HepG2 (cell line): ENCODE data around the gene FGF14. TPM values are rescaled to one million over a fixed set of nuclear protein-coding genes. Genes with fewer than 3 reads are reported as not detected.

Experiments used
- ELF3 ChIP-seq: IDR thresholded peaks from 2 replicates; pipeline ENCODE4 v1.6.1; 2016; ENCODE audit warnings: missing genetic modification reagents, missing compliant biosample characterization
- ETV5 ChIP-seq: IDR thresholded peaks from 2 replicates; pipeline ENCODE4 v1.6.1; 2018; ENCODE audit warnings: missing biosample characterization, missing genetic modification reagents, inconsistent platforms, borderline replicate concordance
- FOSL2 ChIP-seq: sonication (generic); formaldehyde crosslinking; IDR thresholded peaks from 2 replicates; pipeline ENCODE4 v1.4.0; 2020; ENCODE audit warnings: missing genetic modification reagents
- MED13 ChIP-seq: sonication (generic); formaldehyde crosslinking; IDR thresholded peaks from 2 replicates; pipeline ENCODE4 v1.5.0; 2020; ENCODE audit warnings: missing genetic modification reagents
- NRL ChIP-seq: sonication (generic); formaldehyde crosslinking; IDR thresholded peaks from 2 replicates; pipeline ENCODE4 v1.5.0; 2020; ENCODE audit warnings: missing genetic modification reagents, mild to moderate bottlenecking, moderate library complexity, borderline replicate concordance
- PRPF4 ChIP-seq: fragments of 200-400 bp; formaldehyde crosslinking; IDR thresholded peaks from 2 replicates; pipeline ENCODE4 v1.6.1; 2016; ENCODE audit warnings: low read length, low read depth; ENCODE audit not compliant: poor library complexity, severe bottlenecking
- RFXANK ChIP-seq: IDR thresholded peaks from 2 replicates; pipeline ENCODE4 v1.6.1; 2016
- RNF2 ChIP-seq: fragments of 450-650 bp; conservative IDR thresholded peaks from 2 replicates; pipeline ENCODE4 v1.6.1; 2016; ENCODE audit warnings: low read depth
- SALL2 ChIP-seq: sonication (generic); formaldehyde crosslinking; IDR thresholded peaks from 2 replicates; pipeline ENCODE4 v1.8.1; 2023; ENCODE audit warnings: mild to moderate bottlenecking, missing genetic modification reagents, inconsistent platforms
- SRY ChIP-seq: sonication (generic); formaldehyde crosslinking; IDR thresholded peaks from 2 replicates; pipeline ENCODE4 v1.8.0; 2022; ENCODE audit warnings: mild to moderate bottlenecking, missing genetic modification reagents
- ZFP36L2 ChIP-seq: sonication (generic); formaldehyde crosslinking; IDR thresholded peaks from 2 replicates; pipeline ENCODE4 v1.4.0; 2020; ENCODE audit warnings: missing genetic modification reagents
- ZMYM4 ChIP-seq: sonication (generic); formaldehyde crosslinking; IDR thresholded peaks from 2 replicates; pipeline ENCODE4 v1.8.1; 2023; ENCODE audit warnings: mild to moderate bottlenecking, missing genetic modification reagents
- ZNF329 ChIP-seq: sonication (generic); formaldehyde crosslinking; IDR thresholded peaks from 2 replicates; pipeline ENCODE4 v1.9.0; 2021; ENCODE audit warnings: low read depth, mild to moderate bottlenecking, missing genetic modification reagents
- ZNF362 ChIP-seq: sonication (generic); formaldehyde crosslinking; IDR thresholded peaks from 2 replicates; pipeline ENCODE4 v1.4.0; 2020; ENCODE audit warnings: missing genetic modification reagents, mild to moderate bottlenecking, borderline replicate concordance
- ZNF382 ChIP-seq: sonication (generic); formaldehyde crosslinking; IDR thresholded peaks from 2 replicates; pipeline ENCODE4 v1.5.0; 2020; ENCODE audit warnings: missing genetic modification reagents, mild to moderate bottlenecking, borderline replicate concordance
- ZNF564 ChIP-seq: sonication (generic); formaldehyde crosslinking; IDR thresholded peaks from 2 replicates; pipeline ENCODE4 v1.8.1; 2023; ENCODE audit warnings: mild to moderate bottlenecking, missing genetic modification reagents
- polyA plus RNA-seq, 8 experiments: library from polyadenylated mRNA; depleted of rRNA in 3 of 8; stranded (reverse) in 7 of 8; unstranded in 1 of 8; fragments of >200 nt; fragmentation: Illumina TruSeq in 4 of 8; extraction: Trizol in 4 of 8; gene quantifications; 2 replicates each; pipeline versions ENCODE4 v1.2.1 to v1.2.3, GENCODE V29; 2011 to 2016; ENCODE audit warnings: low read depth in 4 of 8, missing spikeins in 1 of 8, mixed read lengths in 1 of 8; ENCODE audit not compliant: insufficient read depth in 1 of 8
- total RNA-seq, 5 experiments: library from RNA; depleted of rRNA; stranded (reverse); fragments of >200 nt; fragmentation: Illumina TruSeq; extraction: Trizol; gene quantifications; 2 replicates each; pipeline ENCODE4 v1.2.3, GENCODE V29; 2016; ENCODE audit warnings: low read depth in 1 of 5
- TF ChIP-seq, protein P1 (sequence below): sonication (generic); formaldehyde crosslinking; conservative IDR thresholded peaks from 2 replicates; pipeline ENCODE4 v1.4.0; 2020; ENCODE audit warnings: mild to moderate bottlenecking, missing genetic modification reagents, moderate library complexity
- TF ChIP-seq, protein P2 (sequence below), 2 experiments: fragments of 450-650 bp in 1 of 2; sonication (generic) in 1 of 2; formaldehyde crosslinking in 1 of 2; IDR thresholded peaks; 2 replicates each; pipeline versions ENCODE4 v1.6.1 to v1.8.0; 2016 to 2022; ENCODE audit warnings: antibody characterized with exemption in 1 of 2, mild to moderate bottlenecking in 1 of 2, missing genetic modification reagents in 1 of 2

Gene FGF14
- total and polyA plus RNA-seq, 2 of the 13 experiments (the other 11 are each of a cell fraction or from before 2014, with no cell fraction given), result not detected

DNA sequence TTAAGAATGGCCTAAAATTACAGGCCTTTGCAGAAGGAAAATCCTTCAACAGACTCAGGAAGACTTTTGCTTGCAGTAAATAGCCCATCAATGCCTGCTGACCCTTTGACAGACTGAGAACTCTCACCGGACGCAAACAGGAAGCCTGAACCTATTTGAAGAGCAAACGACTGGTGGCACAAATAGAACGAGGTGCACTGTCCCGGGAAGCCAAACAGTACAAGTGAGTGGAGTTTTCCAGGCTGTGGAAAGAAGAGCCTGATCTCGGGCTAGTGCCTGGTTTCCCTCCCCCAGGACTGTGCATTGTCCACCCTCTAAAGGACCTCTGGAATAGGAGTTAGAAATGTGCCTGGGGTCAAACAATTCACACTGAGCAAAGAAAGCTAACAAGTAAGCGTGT lies 165.5 kb downstream of the FGF14 start (continued):
- TF ChIP-seq, protein P1, sequence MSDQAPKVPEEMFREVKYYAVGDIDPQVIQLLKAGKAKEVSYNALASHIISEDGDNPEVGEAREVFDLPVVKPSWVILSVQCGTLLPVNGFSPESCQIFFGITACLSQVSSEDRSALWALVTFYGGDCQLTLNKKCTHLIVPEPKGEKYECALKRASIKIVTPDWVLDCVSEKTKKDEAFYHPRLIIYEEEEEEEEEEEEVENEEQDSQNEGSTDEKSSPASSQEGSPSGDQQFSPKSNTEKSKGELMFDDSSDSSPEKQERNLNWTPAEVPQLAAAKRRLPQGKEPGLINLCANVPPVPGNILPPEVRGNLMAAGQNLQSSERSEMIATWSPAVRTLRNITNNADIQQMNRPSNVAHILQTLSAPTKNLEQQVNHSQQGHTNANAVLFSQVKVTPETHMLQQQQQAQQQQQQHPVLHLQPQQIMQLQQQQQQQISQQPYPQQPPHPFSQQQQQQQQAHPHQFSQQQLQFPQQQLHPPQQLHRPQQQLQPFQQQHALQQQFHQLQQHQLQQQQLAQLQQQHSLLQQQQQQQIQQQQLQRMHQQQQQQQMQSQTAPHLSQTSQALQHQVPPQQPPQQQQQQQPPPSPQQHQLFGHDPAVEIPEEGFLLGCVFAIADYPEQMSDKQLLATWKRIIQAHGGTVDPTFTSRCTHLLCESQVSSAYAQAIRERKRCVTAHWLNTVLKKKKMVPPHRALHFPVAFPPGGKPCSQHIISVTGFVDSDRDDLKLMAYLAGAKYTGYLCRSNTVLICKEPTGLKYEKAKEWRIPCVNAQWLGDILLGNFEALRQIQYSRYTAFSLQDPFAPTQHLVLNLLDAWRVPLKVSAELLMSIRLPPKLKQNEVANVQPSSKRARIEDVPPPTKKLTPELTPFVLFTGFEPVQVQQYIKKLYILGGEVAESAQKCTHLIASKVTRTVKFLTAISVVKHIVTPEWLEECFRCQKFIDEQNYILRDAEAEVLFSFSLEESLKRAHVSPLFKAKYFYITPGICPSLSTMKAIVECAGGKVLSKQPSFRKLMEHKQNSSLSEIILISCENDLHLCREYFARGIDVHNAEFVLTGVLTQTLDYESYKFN, result 0 out of 2 replicates have a peak, but pooled peaks have one; percentile 31
- TF ChIP-seq ZNF362 (CRISPR knock-in tag) (no peak), PRPF4 (no peak), RFXANK (CRISPR knock-in tag) (no peak), SRY (CRISPR knock-in tag) (no peak), ELF3 (CRISPR knock-in tag) (no peak), NRL (CRISPR knock-in tag) (no peak), RNF2 (no peak), MED13 (CRISPR knock-in tag) (no peak), ETV5 (CRISPR knock-in tag) (peak; percentile 42; the same call in 1 of the 2 replicates), ZNF329 (CRISPR knock-in tag) (no peak), ZNF564 (CRISPR knock-in tag) (no peak), ZMYM4 (CRISPR knock-in tag) (0 out of 2 replicates have a peak, but pooled peaks have one; percentile 8), ZNF382 (CRISPR knock-in tag) (no peak), ZFP36L2 (CRISPR knock-in tag) (no peak), SALL2 (no peak), FOSL2 (CRISPR knock-in tag) (no peak)
- TF ChIP-seq, protein P2, sequence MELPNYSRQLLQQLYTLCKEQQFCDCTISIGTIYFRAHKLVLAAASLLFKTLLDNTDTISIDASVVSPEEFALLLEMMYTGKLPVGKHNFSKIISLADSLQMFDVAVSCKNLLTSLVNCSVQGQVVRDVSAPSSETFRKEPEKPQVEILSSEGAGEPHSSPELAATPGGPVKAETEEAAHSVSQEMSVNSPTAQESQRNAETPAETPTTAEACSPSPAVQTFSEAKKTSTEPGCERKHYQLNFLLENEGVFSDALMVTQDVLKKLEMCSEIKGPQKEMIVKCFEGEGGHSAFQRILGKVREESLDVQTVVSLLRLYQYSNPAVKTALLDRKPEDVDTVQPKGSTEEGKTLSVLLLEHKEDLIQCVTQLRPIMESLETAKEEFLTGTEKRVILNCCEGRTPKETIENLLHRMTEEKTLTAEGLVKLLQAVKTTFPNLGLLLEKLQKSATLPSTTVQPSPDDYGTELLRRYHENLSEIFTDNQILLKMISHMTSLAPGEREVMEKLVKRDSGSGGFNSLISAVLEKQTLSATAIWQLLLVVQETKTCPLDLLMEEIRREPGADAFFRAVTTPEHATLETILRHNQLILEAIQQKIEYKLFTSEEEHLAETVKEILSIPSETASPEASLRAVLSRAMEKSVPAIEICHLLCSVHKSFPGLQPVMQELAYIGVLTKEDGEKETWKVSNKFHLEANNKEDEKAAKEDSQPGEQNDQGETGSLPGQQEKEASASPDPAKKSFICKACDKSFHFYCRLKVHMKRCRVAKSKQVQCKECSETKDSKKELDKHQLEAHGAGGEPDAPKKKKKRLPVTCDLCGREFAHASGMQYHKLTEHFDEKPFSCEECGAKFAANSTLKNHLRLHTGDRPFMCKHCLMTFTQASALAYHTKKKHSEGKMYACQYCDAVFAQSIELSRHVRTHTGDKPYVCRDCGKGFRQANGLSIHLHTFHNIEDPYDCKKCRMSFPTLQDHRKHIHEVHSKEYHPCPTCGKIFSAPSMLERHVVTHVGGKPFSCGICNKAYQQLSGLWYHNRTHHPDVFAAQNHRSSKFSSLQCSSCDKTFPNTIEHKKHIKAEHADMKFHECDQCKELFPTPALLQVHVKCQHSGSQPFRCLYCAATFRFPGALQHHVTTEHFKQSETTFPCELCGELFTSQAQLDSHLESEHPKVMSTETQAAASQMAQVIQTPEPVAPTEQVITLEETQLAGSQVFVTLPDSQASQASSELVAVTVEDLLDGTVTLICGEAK (IDR thresholded peaks at IDR 0.05), result no peak
- TF ChIP-seq, protein P2 (CRISPR knock-in tag; IDR thresholded peaks at IDR 0.05), result no peak
